ENCODE results near the gene DRD3.

DRD3 gene

DNA sequence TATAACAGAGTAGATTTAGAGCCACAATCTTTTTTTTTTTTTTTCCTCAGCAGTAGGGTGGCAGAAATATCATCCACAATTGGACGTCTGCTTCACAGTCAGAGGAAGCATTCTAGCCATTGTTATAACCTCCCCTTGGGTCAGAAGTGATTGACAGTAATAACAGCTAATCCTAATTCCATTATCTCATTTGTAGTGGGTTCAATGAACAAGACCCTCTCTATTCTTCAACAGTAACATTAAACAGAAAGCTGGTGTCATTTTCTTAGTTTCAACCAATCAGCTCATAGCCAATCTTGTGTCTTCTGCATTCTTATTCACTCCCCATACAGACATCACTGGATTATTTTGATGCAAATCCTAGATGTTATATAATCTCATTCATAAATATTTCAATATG lies 77.8 kb downstream of the DRD3 start:
- TF ChIP-seq CTCF (IDR thresholded peaks at IDR 0.05; ENCODE audit: low read depth, low read length, missing control alignments) = no peak
- DNase-seq (ENCODE audit: low read depth) = no peak
- H3K4me3 ChIP-seq (ENCODE audit: low read depth, low read length) = no peak overlapping the region

GRCh38 chr3:114095796-114096195 lies 83.1 kb downstream of the DRD3 start:
- no peak overlapping the region for H3K4me3 ChIP-seq (ENCODE audit: low read depth, low read length)
- DNase-seq (ENCODE audit: low read depth) = no peak
- TF ChIP-seq CTCF (IDR thresholded peaks at IDR 0.05; ENCODE audit: low read depth, low read length, missing control alignments) = no peak

- DNase-seq (ENCODE audit: low read depth) = no peak
- H3K4me3 ChIP-seq (ENCODE audit: low read depth, low read length) = no peak overlapping the region
- no peak for TF ChIP-seq CTCF (IDR thresholded peaks at IDR 0.05; ENCODE audit: low read depth, low read length, missing control alignments)
These were observed 85.3 kb downstream of the DRD3 start for GRCh38 chr3:114093596-114093995.

DNA sequence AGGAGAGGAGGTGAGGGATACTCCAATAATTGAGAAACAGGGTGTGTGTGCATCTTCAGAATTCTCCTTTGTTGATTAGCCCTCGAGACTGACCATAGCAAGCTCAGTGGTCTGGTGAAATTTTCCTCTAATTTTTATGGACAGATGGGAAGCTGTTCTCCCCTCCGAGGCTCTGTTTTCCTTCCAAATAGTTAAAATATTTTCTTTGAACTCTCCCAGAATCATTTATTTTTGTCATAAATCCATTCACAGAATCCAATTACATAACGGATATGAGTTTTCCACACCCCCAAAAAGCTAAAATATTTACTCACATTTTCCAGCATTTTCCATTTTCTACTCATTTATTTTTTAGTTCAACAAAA lies 85.9 kb downstream of the DRD3 start:
- DNase-seq (ENCODE audit: low read depth) = no peak
- no peak for TF ChIP-seq CTCF (IDR thresholded peaks at IDR 0.05; ENCODE audit: low read depth, low read length, missing control alignments)
- H3K4me3 ChIP-seq (ENCODE audit: low read depth, low read length) = no peak overlapping the region

DNA sequence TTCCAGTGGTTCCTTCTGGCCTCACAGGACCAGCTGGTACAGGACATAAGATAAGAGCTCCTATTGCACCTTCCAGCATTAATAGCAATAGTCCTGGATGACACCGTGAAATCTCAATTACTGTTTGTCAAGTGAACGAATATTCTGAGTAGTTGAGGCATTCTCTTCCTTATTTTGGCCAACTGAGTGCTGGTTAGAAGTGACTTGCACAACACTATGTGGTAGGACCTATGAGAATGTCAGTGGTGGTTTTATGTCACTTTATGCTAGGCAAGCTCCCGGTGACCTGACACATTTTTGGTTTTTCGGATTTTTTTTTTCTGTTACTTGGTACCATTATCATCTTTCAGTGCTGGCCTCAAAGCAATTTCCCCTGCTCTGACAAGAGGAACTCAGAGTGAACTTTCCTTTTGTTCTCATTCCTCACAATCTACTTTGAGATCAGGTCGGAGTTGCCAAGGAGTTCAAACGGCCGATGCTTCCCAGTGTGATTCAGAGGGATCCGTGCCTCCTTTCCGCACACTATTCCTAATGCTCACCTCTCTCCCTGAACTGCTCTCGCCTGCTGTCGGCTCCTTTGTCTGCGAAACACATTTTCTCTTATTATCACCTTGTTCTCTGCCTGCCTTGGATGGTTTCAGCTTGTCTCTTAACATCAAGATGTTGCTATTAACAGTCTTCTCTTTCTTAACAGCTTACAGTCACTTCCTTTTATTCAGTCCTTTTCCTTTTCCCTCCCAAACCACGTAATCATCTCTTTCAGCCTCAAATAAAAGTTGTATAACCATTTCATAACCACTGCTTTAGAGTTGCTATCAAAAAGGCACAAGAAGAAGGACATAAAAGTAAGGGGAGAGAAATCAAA lies 86.5 kb downstream of the DRD3 start:
- H3K4me3 ChIP-seq (ENCODE audit: low read depth, low read length) = no peak overlapping the region
- no peak for TF ChIP-seq CTCF (IDR thresholded peaks at IDR 0.05; ENCODE audit: low read depth, low read length, missing control alignments)
- DNase-seq (ENCODE audit: low read depth) = no peak

DNA sequence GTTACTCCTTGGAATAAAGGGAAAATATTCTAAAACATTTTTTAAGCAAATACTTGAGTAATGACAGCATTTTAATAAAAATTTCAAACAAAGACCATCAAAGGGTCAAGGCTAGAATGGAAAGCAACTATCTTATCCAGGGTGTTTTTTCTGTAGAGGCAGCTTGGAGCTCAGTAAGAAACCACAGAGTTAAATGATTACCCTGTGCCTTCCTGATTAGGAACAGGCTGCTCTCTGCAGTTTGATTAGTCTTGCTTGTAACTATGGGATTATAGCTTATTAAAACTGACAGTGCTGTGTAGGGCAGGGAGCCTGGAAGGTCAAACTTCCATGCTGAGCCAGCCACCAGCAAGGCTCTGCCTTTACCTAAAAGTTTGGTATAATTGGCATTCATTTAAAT lies 89.2 kb downstream of the DRD3 start:
- TF ChIP-seq CTCF (IDR thresholded peaks at IDR 0.05; ENCODE audit: low read depth, low read length, missing control alignments) = no peak
- no peak for DNase-seq (ENCODE audit: low read depth)
- H3K4me3 ChIP-seq (ENCODE audit: low read depth, low read length) = no peak overlapping the region

GRCh38 chr3:114086356-114086755 lies 92.5 kb downstream of the DRD3 start:
- no peak for TF ChIP-seq CTCF (IDR thresholded peaks at IDR 0.05; ENCODE audit: low read depth, low read length, missing control alignments)
- no peak for DNase-seq (ENCODE audit: low read depth)
- no peak overlapping the region for H3K4me3 ChIP-seq (ENCODE audit: low read depth, low read length)

All from GM12864 (cell line).